Activated CD4-positive, alpha-beta T cell treated with anti-CD3 and anti-CD28 coated beads, Interleukin-2, amount 50 U/mL, for 16 hours (primary cell): ENCODE data around the gene MICU2.
"Not testable (repeated sequence)": the region's sequence is repeated elsewhere in the genome, so short reads cannot be mapped to it uniquely, and the experiment has no call there.

Experiments
- DNase-seq: peaks from one replicate; pipeline ENCODE4 v3.0.0-alpha.2; 2020

MICU2 gene

GRCh38 chr13:21590665-21591456 is 13.1 kb downstream of the MICU2 start:
- DNase-seq: not testable (repeated sequence)

DNA sequence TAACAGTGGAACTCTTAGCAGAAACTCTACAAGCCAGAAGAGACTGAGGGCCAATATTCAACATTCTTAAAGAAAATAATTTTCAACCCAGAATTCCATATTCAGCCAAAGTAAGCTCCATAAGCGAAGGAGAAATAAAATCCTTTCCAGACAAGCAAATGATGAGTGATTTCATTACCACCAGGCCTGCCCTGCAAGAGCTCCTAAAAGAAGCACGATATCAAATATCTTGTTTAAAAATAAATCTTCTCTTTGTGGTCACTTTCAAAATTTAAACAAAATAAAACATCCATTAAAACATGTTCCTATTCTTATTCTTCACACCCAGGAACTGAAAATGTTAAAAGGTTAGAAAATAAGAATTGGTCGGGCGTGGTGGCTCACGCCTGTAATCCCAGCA is 13.7 kb downstream of the MICU2 start:
- no peak for DNase-seq

- not testable (repeated sequence) for DNase-seq
Observed at GRCh38 chr13:21589510-21589909, 14.5 kb downstream of the MICU2 start.

GRCh38 chr13:21588411-21588810 is 15.6 kb downstream of the MICU2 start:
- not testable (repeated sequence) for DNase-seq

DNA sequence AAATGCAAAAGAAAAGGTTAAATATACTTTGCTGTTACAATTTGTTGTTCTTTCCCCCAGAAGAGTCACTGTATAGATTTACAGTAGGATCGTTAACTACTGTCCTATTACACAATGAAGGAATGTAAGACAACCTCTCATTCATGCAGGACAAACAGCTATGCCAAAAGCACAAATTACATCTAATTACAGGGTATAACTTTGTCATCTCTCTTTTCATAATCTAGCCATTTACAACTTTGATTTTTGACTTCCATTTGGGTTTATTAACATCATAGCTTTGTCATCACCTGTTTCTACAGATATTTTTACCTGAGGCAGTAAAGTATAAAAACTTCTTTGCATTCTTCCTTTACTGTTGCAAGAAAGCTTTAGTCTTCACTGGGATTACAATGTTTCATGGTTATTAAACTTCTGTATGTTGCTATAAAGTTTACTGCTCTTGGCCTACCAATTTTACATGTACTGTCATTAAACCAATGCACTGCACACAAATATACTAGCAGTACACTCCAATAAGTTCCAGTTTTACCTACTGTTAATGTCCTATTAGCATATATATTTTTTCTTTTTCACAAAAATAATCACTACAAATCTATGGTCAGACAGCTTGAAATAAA is 18.9 kb downstream of the MICU2 start:
- no peak for DNase-seq

GRCh38 chr13:21583478-21583877 is 20.5 kb downstream of the MICU2 start:
- no peak for DNase-seq

DNA sequence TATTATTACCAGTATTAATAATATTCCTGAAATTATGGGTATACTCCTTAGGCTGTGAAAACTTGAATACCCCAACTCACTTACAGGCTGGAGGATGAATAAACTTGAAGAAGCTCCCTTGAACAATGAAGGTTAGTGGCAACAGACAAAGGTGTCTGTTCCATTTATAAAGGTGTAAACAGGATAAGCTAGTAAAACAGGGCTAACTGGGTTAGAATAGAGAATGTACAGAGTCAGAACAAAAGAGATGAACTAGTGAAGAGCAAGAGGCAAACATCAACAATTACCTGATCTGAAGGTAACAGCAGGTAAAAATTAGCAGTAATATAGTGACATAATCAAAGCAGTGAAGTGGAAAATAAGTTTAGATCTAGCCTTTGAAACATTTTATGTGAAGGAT is 23.2 kb downstream of the MICU2 start:
- no peak for DNase-seq

DNA sequence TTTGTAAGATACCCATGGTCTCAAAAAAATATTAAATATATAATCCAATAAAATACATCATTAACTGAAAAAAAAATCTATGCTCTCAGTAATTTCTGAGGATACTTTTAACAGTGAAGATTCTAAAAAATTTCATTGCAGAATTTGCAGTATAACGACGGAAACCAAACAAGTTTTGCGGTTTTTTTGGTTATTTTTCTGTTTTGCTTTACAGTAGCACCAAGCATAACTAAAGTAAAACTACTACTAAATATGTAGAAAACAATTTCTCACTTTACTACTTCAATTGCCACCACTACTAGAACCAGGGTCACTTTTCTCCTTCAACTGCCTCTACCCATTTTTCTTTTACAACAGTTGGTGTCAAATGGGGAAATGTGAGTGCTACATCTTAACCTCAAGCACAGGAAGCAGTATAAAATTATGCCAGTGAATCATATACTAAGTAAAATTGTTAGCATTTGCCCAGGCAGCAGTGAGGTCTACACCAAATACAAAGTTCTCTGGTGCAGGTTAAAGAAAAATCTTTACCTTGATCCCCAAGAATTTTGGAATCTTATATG is 24.1 kb downstream of the MICU2 start:
- DNase-seq: peak; percentile 71

GRCh38 chr13:21578748-21579147 is 25.2 kb downstream of the MICU2 start:
- no peak for DNase-seq

- DNase-seq: no peak
Observed at GRCh38 chr13:21576426-21576825, 27.5 kb downstream of the MICU2 start.

GRCh38 chr13:21573920-21574712 is 29.9 kb downstream of the MICU2 start:
- no peak for DNase-seq

DNA sequence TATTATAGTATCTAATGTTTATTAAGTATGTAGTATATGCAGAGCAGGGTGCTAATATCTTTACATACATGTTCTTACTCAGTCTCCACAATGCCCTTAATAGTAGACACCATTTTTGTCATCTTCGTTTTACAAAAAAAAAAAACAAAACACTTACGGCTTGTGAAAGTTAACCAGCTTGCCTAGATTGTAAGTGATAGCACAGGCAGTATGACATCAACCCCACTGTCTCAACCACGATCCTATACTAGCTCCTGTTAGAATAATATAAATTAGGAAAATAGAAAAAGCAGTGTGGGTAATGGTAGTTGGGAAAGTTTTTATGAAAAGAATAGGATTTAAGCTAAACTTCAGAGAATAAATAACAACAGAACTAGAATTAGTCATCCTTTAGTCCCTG is 34.3 kb downstream of the MICU2 start:
- DNase-seq: no peak

- no peak for DNase-seq
Observed at GRCh38 chr13:21568854-21569253, 35.1 kb downstream of the MICU2 start.

DNA sequence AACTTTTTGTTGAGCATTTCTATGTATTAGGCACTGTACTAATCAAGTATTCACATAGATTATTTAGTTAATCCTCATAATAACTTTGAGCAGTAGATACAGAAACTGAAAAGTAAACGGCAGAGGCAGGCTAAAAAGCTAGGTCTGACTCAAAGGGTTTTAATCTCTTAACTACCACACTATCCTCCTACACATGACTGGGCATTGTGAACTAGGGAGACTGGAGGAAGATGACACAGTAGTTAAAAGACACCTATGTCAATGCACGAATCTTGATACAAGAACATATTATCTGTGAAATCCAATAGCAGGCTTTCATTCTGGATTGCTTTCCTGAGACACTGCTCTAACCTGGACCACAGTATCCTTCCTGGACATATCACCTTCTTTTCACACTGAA is 36.3 kb downstream of the MICU2 start:
- no peak for DNase-seq

GRCh38 chr13:21557995-21558394 is 46.0 kb downstream of the MICU2 start:
- DNase-seq: peak; percentile 22

DNA sequence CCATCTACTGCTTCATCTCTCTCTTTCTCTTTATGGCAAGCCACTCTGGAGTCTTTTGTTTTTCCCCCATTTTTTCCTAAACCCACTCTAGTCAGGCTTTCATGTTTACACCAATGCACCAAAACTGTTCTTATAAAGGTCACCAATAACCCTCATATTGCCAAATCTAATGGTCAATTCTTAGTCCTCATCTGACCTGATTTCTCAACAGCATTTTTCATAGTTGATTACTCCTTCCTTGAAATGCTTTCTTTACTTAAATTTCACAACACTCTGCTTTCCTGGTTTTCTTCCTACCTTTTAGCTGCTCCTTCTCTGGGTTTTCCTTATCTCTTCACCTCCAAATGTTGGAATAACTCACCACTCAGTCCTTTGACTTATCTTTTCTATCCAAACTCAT is 47.9 kb downstream of the MICU2 start:
- no peak for DNase-seq

- not testable (repeated sequence) for DNase-seq
Observed at GRCh38 chr13:21553261-21553660, 50.7 kb downstream of the MICU2 start.

DNA sequence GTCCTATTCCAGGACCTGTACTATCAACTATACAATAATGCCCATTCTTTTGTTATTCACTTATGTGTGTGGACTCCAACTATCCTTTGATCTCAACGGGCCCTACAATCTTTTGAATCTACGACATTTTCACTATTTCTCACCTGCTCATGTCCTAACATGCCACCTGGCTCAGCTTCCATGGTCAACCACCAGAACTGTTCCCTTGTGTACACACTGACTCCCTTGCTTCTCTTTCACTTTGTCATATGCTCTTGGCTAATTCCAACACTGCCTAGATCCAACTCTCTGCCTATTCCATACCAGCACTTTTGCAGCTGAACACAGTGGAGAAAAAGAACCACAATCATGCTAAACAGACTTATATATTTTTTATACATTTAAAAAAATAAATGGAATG is 53.1 kb downstream of the MICU2 start:
- no peak for DNase-seq

DNA sequence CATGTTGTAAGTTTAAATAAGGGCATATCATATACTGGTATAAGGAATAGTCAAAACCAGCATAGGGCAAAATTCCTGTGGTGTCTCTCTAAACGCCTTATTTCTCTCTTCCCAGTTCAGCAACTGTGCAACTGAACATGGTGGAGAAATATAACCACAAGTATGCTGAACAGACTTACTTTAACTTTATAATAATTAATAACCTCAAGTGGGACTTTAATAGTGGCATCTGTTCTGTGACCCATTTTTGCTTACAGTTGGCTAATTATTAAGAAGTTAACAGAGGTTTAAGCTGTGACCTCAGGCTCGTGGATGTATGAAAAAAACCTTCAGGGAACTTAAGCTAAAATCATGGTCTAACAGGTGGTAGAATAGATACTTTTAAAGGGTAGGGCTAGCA is 54.3 kb downstream of the MICU2 start:
- DNase-seq: no peak

- DNase-seq: no peak
Observed at GRCh38 chr13:21548577-21548976, 55.4 kb downstream of the MICU2 start.

DNA sequence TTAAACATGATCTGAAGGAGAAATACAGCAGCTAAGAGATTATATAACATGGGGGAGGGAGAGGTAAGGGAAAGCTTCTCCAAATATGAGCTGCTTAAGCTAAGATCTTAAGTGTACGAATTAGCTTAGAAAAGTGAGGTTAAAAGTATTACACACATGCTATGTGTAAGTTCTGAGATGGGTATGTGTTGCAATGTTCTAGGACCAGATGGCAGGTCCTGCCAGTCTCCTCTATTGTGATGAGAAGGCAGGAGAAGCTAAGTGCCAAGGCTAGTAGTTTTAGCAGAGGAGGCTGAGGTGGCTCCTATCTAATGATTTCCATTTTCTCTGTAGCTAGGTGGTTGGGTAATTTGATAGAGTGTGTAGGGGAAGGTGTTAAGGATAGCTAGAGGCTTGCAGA is 57.6 kb downstream of the MICU2 start:
- DNase-seq: no peak

- DNase-seq: no peak
Observed at GRCh38 chr13:21544515-21544914, 59.5 kb downstream of the MICU2 start.

DNA sequence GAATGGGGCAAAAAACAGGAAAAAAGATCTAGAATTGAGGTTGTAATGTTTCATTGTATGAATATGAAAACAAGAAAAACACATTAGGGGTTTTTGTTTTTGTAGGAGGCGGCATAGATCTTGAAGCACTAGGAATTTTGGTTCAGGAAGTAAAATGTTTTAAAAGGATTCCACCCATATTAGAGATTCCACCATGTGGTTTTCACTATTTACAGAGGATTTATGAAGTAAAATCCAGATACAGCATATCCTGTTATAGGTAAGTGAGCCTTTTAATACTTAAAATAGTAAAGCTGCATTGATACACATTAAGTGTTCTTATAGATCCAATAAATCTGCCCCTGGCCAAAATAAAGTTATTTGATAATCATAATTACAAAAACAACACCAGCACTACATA is 61.4 kb downstream of the MICU2 start:
- no peak for DNase-seq

GRCh38 chr13:21541980-21542379 is 62.0 kb downstream of the MICU2 start:
- DNase-seq: no peak
